GF-D8 (cell line): ENCODE results near the gene MTHFD2.
"Not testable (repeated sequence)": the region's sequence is repeated elsewhere in the genome, so short reads cannot be mapped to it uniquely, and the experiment has no call there.

ENCODE experiments used
- DNase-seq: peaks from one replicate; lab custom pipeline; 2025; lab: John Stamatoyannopoulos, UW

The MTHFD2 gene

GRCh38 chr2:74198461-74199274, at the start of gene MTHFD2:
MTHFD2 (plus strand) TSS chr2:74198615; CDS start chr2:74198642, 27 bp downstream.
- DNase-seq: peak; percentile 70

GRCh38 chr2:74149247-74149525, 49.2 kb upstream of the MTHFD2 start:
- DNase-seq: no peak

- DNase-seq: no peak
Measured at GRCh38 chr2:74149570-74150319, 48.7 kb upstream of the MTHFD2 start.

- no peak for DNase-seq
Measured at GRCh38 chr2:74152954-74153353, 45.5 kb upstream of the MTHFD2 start.

- no peak for DNase-seq
Measured at GRCh38 chr2:74155830-74156229, 42.6 kb upstream of the MTHFD2 start.

- no peak for DNase-seq
Measured at GRCh38 chr2:74162951-74163350, 35.5 kb upstream of the MTHFD2 start.

GRCh38 chr2:74164761-74165160, 33.7 kb upstream of the MTHFD2 start:
- no peak for DNase-seq

- DNase-seq: no peak
Measured at GRCh38 chr2:74168739-74169138, 29.7 kb upstream of the MTHFD2 start.

GRCh38 chr2:74174909-74175308, 23.5 kb upstream of the MTHFD2 start:
- DNase-seq: no peak

GRCh38 chr2:74177696-74178095, 20.7 kb upstream of the MTHFD2 start:
- no peak for DNase-seq

GRCh38 chr2:74178211-74179062, 20.0 kb upstream of the MTHFD2 start, which contains the start of gene MOB1A:
MOB1A (minus strand) TSS chr2:74178879; CDS start chr2:74178674, 205 bp downstream.
- DNase-seq: peak; percentile 95

- DNase-seq: no peak
Measured at GRCh38 chr2:74179063-74179865, 19.2 kb upstream of the MTHFD2 start.

GRCh38 chr2:74181739-74182138, 16.7 kb upstream of the MTHFD2 start:
- peak; percentile 95 for DNase-seq

GRCh38 chr2:74183878-74184277, 14.5 kb upstream of the MTHFD2 start:
- DNase-seq: no peak

- peak; percentile 99 for DNase-seq
Measured at GRCh38 chr2:74186038-74186437, 12.4 kb upstream of the MTHFD2 start.

- not testable (repeated sequence) for DNase-seq
Measured at GRCh38 chr2:74186706-74187105, 11.7 kb upstream of the MTHFD2 start.

GRCh38 chr2:74188018-74188601, 10.3 kb upstream of the MTHFD2 start:
- DNase-seq: no peak

- DNase-seq: no peak
Measured at GRCh38 chr2:74188696-74189095, 9.7 kb upstream of the MTHFD2 start.

GRCh38 chr2:74191596-74192380, 6.6 kb upstream of the MTHFD2 start:
- DNase-seq: no peak

- DNase-seq: no peak
Measured at GRCh38 chr2:74194799-74195198, 3.6 kb upstream of the MTHFD2 start.
